OCI-M1 (cell line): ENCODE results near the gene CGB8.

Experiments used
- DNase-seq: peaks from one replicate; lab custom pipeline; 2025; lab: John Stamatoyannopoulos, UW

The CGB8 gene

DNA sequence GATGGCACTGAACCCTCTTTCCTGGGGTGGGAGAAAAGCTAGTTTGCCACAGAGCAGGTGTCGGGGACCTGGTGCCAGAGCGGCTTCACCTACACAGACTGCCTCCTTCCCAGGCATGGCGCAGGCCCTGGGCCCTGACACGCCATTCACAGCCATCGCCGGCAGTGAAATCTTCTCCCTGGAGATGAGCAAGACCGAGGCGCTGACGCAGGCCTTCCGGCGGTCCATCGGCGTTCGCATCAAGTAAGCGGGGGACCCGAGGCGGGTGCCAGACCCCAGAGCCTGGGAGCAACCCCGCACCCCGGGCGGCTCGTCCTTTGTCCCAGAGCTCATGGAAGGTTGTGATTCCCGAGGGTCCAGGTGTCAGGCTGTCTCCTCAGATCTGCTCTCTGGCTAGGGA is 42.0 kb downstream of the CGB8 start:
- no peak for DNase-seq

DNA sequence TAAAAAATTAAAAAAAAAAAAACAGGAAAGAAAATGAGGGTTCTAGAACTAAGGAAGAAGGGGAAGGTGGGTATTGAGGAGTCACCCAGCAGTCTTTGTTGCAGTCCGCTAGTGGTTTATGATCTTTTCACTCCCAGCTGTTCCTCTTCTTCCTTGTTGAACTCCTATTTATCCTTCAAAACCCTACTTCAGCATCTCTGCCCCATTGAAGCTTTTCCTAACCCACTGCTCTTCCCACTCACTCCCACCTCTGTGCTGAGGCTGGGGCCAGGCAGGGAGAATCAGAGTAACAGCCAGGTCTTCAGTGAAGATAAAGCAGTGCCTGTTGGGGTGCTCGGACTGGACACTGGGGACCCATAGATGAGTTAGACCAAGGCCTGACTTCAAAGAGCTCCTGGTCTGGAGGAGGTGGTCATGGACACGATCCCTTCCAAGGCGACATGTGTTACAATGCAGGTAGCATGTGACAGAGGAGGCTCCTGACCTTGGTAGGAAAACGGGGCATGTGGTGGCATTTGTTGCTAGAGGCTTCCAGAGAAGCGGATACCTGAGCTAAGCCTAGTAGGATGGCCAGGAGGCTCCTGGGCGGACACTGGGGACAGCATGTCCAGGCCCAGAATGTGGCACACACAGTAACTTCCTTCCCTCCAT is 43.8 kb downstream of the CGB8 start:
- no peak for DNase-seq

DNA sequence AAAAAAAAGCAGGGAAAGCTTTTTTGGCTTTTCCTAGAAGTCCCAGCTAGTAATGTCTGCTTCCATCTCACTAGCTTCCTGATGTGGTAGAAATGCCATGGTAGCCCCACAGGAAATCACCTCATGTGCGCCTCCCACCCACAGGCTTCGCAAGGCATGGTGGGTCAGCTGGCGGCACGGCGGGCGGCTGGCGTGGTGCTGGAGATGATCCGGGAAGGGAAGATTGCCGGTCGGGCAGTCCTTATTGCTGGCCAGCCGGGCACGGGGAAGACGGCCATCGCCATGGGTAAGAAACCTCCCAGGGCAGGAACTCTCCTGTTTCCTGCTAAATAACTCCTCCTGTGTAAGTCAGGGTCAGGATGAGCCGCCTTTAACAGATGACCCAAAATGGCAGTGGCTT is 44.8 kb downstream of the CGB8 start:
- no peak for DNase-seq

DNA sequence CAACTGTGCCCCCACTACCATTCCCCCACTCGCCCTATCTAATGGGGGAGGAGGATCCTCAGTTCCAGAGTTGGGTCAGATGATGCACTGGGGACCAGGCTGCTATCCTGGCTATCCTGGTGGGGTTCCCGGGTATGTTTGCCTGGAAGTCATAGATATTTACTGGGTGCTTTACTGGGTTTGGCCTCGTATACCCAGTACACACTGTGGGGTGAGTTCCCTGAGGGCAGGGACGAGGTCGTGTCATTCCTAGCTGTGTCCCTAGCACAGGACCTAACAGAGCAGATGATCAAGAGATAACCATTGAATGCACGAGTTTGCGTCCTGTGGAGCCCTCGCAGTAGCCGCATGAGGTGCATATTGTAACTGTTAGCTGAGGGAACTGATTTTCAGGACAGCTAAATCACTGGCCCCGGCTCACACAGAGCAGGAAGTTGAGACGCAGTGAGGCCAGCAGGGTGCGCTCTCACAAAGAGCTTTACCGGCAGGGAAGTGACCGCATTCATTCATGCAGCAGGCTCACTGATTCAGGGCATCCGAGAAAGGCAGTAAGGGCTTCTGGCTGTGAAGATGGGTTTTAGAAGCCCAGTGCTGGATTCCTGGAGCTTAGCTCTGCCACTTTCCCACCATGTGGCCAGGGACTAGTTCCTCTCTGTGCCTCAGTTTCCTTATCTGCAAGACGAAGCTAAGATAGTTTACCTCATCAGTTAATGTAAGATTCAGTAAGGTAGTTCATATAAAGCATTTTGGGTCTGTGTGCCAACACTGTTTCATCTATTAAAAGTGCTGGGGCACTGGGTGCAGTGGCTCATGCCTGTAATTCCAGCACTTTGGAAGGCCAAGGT is 49.2 kb downstream of the CGB8 start:
- DNase-seq, result peak; percentile 69

DNA sequence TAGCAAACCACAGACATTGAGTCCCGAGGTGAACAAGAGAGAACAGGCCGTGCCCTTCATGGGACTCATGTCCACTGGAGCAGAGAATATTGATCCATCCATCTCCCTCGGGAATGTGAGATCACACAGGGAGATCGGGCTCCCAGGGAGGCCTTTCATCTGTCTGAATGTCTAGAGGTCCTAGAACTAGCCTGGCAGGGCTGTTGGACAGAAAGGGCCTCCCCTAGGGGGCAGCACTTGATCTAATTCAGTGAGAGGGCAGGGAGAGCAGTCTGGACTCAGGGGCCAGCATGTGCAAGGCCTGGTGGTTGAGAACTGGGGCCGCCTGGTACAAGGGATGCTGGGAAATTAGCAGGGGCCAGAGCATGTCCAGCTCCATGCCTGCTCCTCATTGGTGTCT is 50.9 kb downstream of the CGB8 start:
- peak; percentile 83 for DNase-seq
